Astrocyte (in vitro differentiated cells and primary cell): ENCODE data around the gene CNGA1. TPM values are rescaled to one million over a fixed set of nuclear protein-coding genes. Genes with fewer than 3 reads are reported as not detected.

ENCODE experiments used
- DNase-seq: peaks from one replicate; pipeline ENCODE4 v3.0.0-alpha.2; 2010; ENCODE audit warnings: low read depth
- FAIRE-seq: peaks from 2 replicates; lab custom pipeline; 2011; peaks lifted over from hg19 to GRCh38; lab: Jason Lieb, UNC
- H2AFZ ChIP-seq: 2 replicates; pipeline ENCODE4 v1.6.0; 2012; ENCODE audit warnings: low read depth, low read length, inconsistent platforms
- H3K27ac ChIP-seq: 2 replicates; pipeline ENCODE4 v1.5.1; 2011; ENCODE audit warnings: low read depth, low read length, inconsistent platforms
- H3K27me3 ChIP-seq: 2 replicates; pipeline ENCODE4 v1.6.0; 2011; ENCODE audit warnings: low read length, inconsistent platforms; ENCODE audit not compliant: insufficient read depth
- H3K36me3 ChIP-seq: 2 replicates; pipeline ENCODE4 v1.5.1; 2011; ENCODE audit warnings: low read length, inconsistent platforms; ENCODE audit not compliant: insufficient read depth
- H3K4me1 ChIP-seq: 2 replicates; pipeline ENCODE4 v1.5.1; 2011; ENCODE audit warnings: low read length, inconsistent platforms; ENCODE audit not compliant: insufficient read depth
- H3K4me2 ChIP-seq: 2 replicates; pipeline ENCODE4 v1.6.0; 2012; ENCODE audit warnings: low read length, inconsistent platforms
- H3K4me3 ChIP-seq: 2 replicates; pipeline ENCODE4 v1.5.1; 2011; ENCODE audit warnings: low read depth, mild to moderate bottlenecking, low read length, inconsistent platforms; ENCODE audit not compliant: insufficient read depth
- H3K79me2 ChIP-seq: 2 replicates; pipeline ENCODE4 v1.6.0; 2012; ENCODE audit warnings: mild to moderate bottlenecking, low read length, inconsistent platforms; ENCODE audit not compliant: insufficient read depth
- H3K9ac ChIP-seq: 2 replicates; pipeline ENCODE4 v1.6.0; 2012; ENCODE audit warnings: mild to moderate bottlenecking, low read length, inconsistent platforms
- H3K9me3 ChIP-seq: 2 replicates; pipeline ENCODE4 v1.5.1; 2012; ENCODE audit warnings: low read depth, mild to moderate bottlenecking, low read length, inconsistent platforms; ENCODE audit not compliant: insufficient read depth
- H4K20me1 ChIP-seq: 2 replicates; pipeline ENCODE4 v1.6.0; 2012; ENCODE audit warnings: low read length, inconsistent platforms; ENCODE audit not compliant: insufficient read depth
- H3K27ac Mint-ChIP-seq: one replicate; pipeline ENCODE4 v1.8.0; 2021; ENCODE audit warnings: mild to moderate bottlenecking, mixed read lengths; ENCODE audit not compliant: unreplicated experiment
- H3K27me3 Mint-ChIP-seq: one replicate; pipeline ENCODE4 v1.8.0; 2021; ENCODE audit warnings: low read depth, mixed read lengths; ENCODE audit not compliant: unreplicated experiment
- H3K36me3 Mint-ChIP-seq: one replicate; pipeline ENCODE4 v1.8.0; 2021; ENCODE audit warnings: low read depth, mixed read lengths; ENCODE audit not compliant: unreplicated experiment
- H3K4me1 Mint-ChIP-seq: one replicate; pipeline ENCODE4 v1.8.0; 2021; ENCODE audit warnings: low read depth, mixed read lengths; ENCODE audit not compliant: unreplicated experiment
- H3K4me3 Mint-ChIP-seq: one replicate; pipeline ENCODE4 v1.8.0; 2021; ENCODE audit warnings: mild to moderate bottlenecking, moderate library complexity, mixed read lengths; ENCODE audit not compliant: unreplicated experiment
- H3K9me3 Mint-ChIP-seq: one replicate; pipeline ENCODE4 v1.8.0; 2021; ENCODE audit warnings: mild to moderate bottlenecking, mixed read lengths; ENCODE audit not compliant: unreplicated experiment
- CTCF ChIP-seq: IDR thresholded peaks from 2 replicates; pipeline ENCODE4 v1.5.1; 2011; ENCODE audit warnings: low read depth, mild to moderate bottlenecking, inconsistent platforms, low read length, moderate library complexity; ENCODE audit not compliant: insufficient read depth
- EZH2 ChIP-seq: IDR thresholded peaks from 2 replicates; pipeline ENCODE4 v1.6.1; 2012; ENCODE audit warnings: mild to moderate bottlenecking, low read length, inconsistent platforms; ENCODE audit not compliant: insufficient read depth
- total RNA-seq: library from RNA; stranded (reverse); gene quantifications from 2 replicates; pipeline ENCODE4 v1.2.1, GENCODE V29; 2021

CNGA1 gene
- total RNA-seq, 1 donor from 2014 or later = not detected

GRCh38 chr4:48047421-48047844, 31.0 kb upstream of the CNGA1 start:
- no peak overlapping the region for H3K27ac Mint-ChIP-seq
- H2AFZ ChIP-seq = no peak overlapping the region
- DNase-seq (no peak), FAIRE-seq (no peak)
- H3K4me1 ChIP-seq = no peaks in the 10 kb centered on the region
- no peaks in the 10 kb centered on the region for H4K20me1 ChIP-seq
- no peaks in the 10 kb centered on the region for H3K9me3 ChIP-seq
- H3K27ac ChIP-seq = no peak overlapping the region
- no peak overlapping the region for H3K4me3 ChIP-seq
- no peak overlapping the region for H3K9ac ChIP-seq
- no peaks in the 10 kb centered on the region for H3K36me3 Mint-ChIP-seq
- no peaks in the 10 kb centered on the region for H3K9me3 Mint-ChIP-seq
- peaks cover 8% of the 10 kb centered on the region for H3K27me3 ChIP-seq
- no peaks in the 10 kb centered on the region for H3K79me2 ChIP-seq
- peaks cover 5% of the 10 kb centered on the region for H3K27me3 Mint-ChIP-seq
- peaks cover 1% of the 10 kb centered on the region for H3K4me1 Mint-ChIP-seq
- no peak for TF ChIP-seq EZH2
- no peak for TF ChIP-seq CTCF
- no peaks in the 10 kb centered on the region for H3K36me3 ChIP-seq
- H3K4me3 Mint-ChIP-seq = no peak overlapping the region
- H3K4me2 ChIP-seq = no peak overlapping the region

GRCh38 chr4:48046059-48046458, 29.6 kb upstream of the CNGA1 start:
- no peak overlapping the region for H3K4me2 ChIP-seq
- H3K27me3 ChIP-seq = peaks cover 8% of the 10 kb centered on the region
- no peak overlapping the region for H3K9ac ChIP-seq
- no peaks in the 10 kb centered on the region for H3K9me3 Mint-ChIP-seq
- no peak overlapping the region for H3K4me3 Mint-ChIP-seq
- no peak overlapping the region for H3K27ac ChIP-seq
- no peaks in the 10 kb centered on the region for H3K4me1 ChIP-seq
- H3K36me3 ChIP-seq = no peaks in the 10 kb centered on the region
- H4K20me1 ChIP-seq = no peaks in the 10 kb centered on the region
- H3K27ac Mint-ChIP-seq = no peak overlapping the region
- DNase-seq (no peak), FAIRE-seq (no peak)
- H3K36me3 Mint-ChIP-seq = no peaks in the 10 kb centered on the region
- peaks cover 5% of the 10 kb centered on the region for H3K27me3 Mint-ChIP-seq
- H3K9me3 ChIP-seq = no peaks in the 10 kb centered on the region
- H3K4me3 ChIP-seq = no peak overlapping the region
- TF ChIP-seq CTCF (no peak), EZH2 (no peak)
- peaks cover 1% of the 10 kb centered on the region for H3K4me1 Mint-ChIP-seq
- no peaks in the 10 kb centered on the region for H3K79me2 ChIP-seq
- no peak overlapping the region for H2AFZ ChIP-seq

GRCh38 chr4:48044298-48044697, 27.8 kb upstream of the CNGA1 start:
- no peaks in the 10 kb centered on the region for H3K9me3 ChIP-seq
- no peak overlapping the region for H3K4me2 ChIP-seq
- H3K4me3 ChIP-seq = no peak overlapping the region
- H3K27me3 ChIP-seq = peaks cover 6% of the 10 kb centered on the region
- no peak overlapping the region for H2AFZ ChIP-seq
- Mint-ChIP-seq H3K27ac (no peak overlapping the region), H3K4me3 (no peak overlapping the region), H3K36me3 (no peaks in the 10 kb centered on the region), H3K27me3 (peaks cover 2% of the 10 kb centered on the region), H3K9me3 (no peaks in the 10 kb centered on the region), H3K4me1 (peaks cover 1% of the 10 kb centered on the region)
- no peak overlapping the region for H3K27ac ChIP-seq
- no peak for FAIRE-seq
- no peak for DNase-seq
- H4K20me1 ChIP-seq = no peaks in the 10 kb centered on the region
- no peaks in the 10 kb centered on the region for H3K79me2 ChIP-seq
- H3K36me3 ChIP-seq = no peaks in the 10 kb centered on the region
- H3K4me1 ChIP-seq = no peaks in the 10 kb centered on the region
- H3K9ac ChIP-seq = no peak overlapping the region
- no peak for TF ChIP-seq EZH2
- no peak for TF ChIP-seq CTCF
